H9 (cell line): ENCODE results near the gene SLC36A2. TPM values are rescaled to one million over a fixed set of nuclear protein-coding genes. Genes with fewer than 3 reads are reported as not detected.

Source experiments
- DNase-seq: peaks from one replicate; pipeline ENCODE4 v3.0.0-alpha.2; 2017
- H2AFZ ChIP-seq: one replicate; pipeline ENCODE4 v1.6.1; 2013; ENCODE audit warnings: mild to moderate bottlenecking, low read length, control low read depth, moderate library complexity
- H2AK5ac ChIP-seq: 2 replicates; pipeline ENCODE4 v1.6.1; 2013; ENCODE audit warnings: low read length, control low read depth, mixed read lengths; ENCODE audit not compliant: insufficient read length
- H2BK120ac ChIP-seq: one replicate; pipeline ENCODE4 v1.6.1; 2013; ENCODE audit warnings: low read depth, mild to moderate bottlenecking, low read length, control low read depth, inconsistent platforms; ENCODE audit not compliant: poor library complexity, severe bottlenecking
- H2BK12ac ChIP-seq: 2 replicates; pipeline ENCODE4 v1.6.1; 2013; ENCODE audit warnings: low read length, control low read depth, mixed read lengths, low read depth; ENCODE audit not compliant: insufficient read length
- H2BK15ac ChIP-seq: 2 replicates; pipeline ENCODE4 v1.6.1; 2013; ENCODE audit warnings: low read depth, low read length, control low read depth
- H2BK20ac ChIP-seq: one replicate; pipeline ENCODE4 v1.6.1; 2013; ENCODE audit warnings: low read depth, mild to moderate bottlenecking, low read length, control low read depth, inconsistent platforms; ENCODE audit not compliant: poor library complexity, severe bottlenecking
- H2BK5ac ChIP-seq: 2 replicates; pipeline ENCODE4 v1.6.1; 2013; ENCODE audit warnings: low read length, control low read depth, mixed read lengths; ENCODE audit not compliant: insufficient read length
- H3K14ac ChIP-seq: 2 replicates; pipeline ENCODE4 v1.6.1; 2013; ENCODE audit warnings: low read length, control low read depth; ENCODE audit not compliant: insufficient read depth
- H3K18ac ChIP-seq: 2 replicates; pipeline ENCODE4 v1.6.1; 2013; ENCODE audit warnings: low read depth, mild to moderate bottlenecking, mixed read lengths, low read length, control low read depth; ENCODE audit not compliant: insufficient read length
- H3K23ac ChIP-seq: 2 replicates; pipeline ENCODE4 v1.6.1; 2013; ENCODE audit warnings: low read length, control low read depth, mixed read lengths, low read depth; ENCODE audit not compliant: insufficient read length
- H3K23me2 ChIP-seq: 2 replicates; pipeline ENCODE4 v1.6.1; 2013; ENCODE audit warnings: low read depth, mild to moderate bottlenecking, mixed read lengths, low read length, control low read depth; ENCODE audit not compliant: insufficient read length, poor library complexity, severe bottlenecking
- H3K27ac ChIP-seq: 2 replicates; pipeline ENCODE4 v1.5.1; 2013; ENCODE audit warnings: low read length, control low read depth, mixed read lengths, low read depth; ENCODE audit not compliant: insufficient read length
- H3K27me3 ChIP-seq: 2 replicates; pipeline ENCODE4 v1.6.1; 2013; ENCODE audit warnings: low read length, control low read depth, inconsistent platforms; ENCODE audit not compliant: insufficient read depth
- H3K4ac ChIP-seq: 2 replicates; pipeline ENCODE4 v1.6.1; 2013; ENCODE audit warnings: low read depth, mild to moderate bottlenecking, control low read depth, inconsistent platforms, low read length, moderate library complexity
- H3K4me1 ChIP-seq: 2 replicates; pipeline ENCODE4 v1.6.1; 2013; ENCODE audit warnings: low read length, control low read depth, inconsistent platforms; ENCODE audit not compliant: insufficient read depth
- H3K4me2 ChIP-seq: 2 replicates; pipeline ENCODE4 v1.6.1; 2013; ENCODE audit warnings: low read length, control low read depth, mixed read lengths; ENCODE audit not compliant: insufficient read length, insufficient read depth
- H3K56ac ChIP-seq: 2 replicates; pipeline ENCODE4 v1.6.1; 2013; ENCODE audit warnings: low read depth, mild to moderate bottlenecking, mixed read lengths, low read length, control low read depth; ENCODE audit not compliant: insufficient read length
- H3K79me1 ChIP-seq: 2 replicates; pipeline ENCODE4 v1.6.1; 2013; ENCODE audit warnings: low read depth, mild to moderate bottlenecking, moderate library complexity, low read length, control low read depth, inconsistent platforms; ENCODE audit not compliant: insufficient read depth, poor library complexity, severe bottlenecking
- H3K79me2 ChIP-seq: 2 replicates; pipeline ENCODE4 v1.6.1; 2013; ENCODE audit warnings: low read length, control low read depth, inconsistent platforms; ENCODE audit not compliant: insufficient read depth
- H3K9ac ChIP-seq: 2 replicates; pipeline ENCODE4 v1.6.1; 2013; ENCODE audit warnings: low read length, control low read depth, mixed read lengths; ENCODE audit not compliant: insufficient read length; ENCODE audit errors: extremely low read depth
- H3K9me3 ChIP-seq: one replicate; pipeline ENCODE4 v1.6.1; 2013; ENCODE audit warnings: low read depth, low read length, inconsistent platforms; ENCODE audit not compliant: control insufficient read depth
- H3T11ph ChIP-seq: one replicate; pipeline ENCODE4 v1.6.1; 2013; ENCODE audit warnings: mild to moderate bottlenecking, low read length, control low read depth, inconsistent platforms
- H4K20me1 ChIP-seq: one replicate; pipeline ENCODE4 v1.6.1; 2013; ENCODE audit not compliant: control insufficient read depth, insufficient read length, insufficient read depth
- H4K5ac ChIP-seq: 2 replicates; pipeline ENCODE4 v1.6.1; 2013; ENCODE audit warnings: low read depth, mild to moderate bottlenecking, mixed read lengths, low read length, control low read depth; ENCODE audit not compliant: insufficient read length
- H4K8ac ChIP-seq: replicated peaks from 2 replicates; pipeline ENCODE4 v1.6.1; 2013; ENCODE audit warnings: low read length, control low read depth, mixed read lengths, low read depth; ENCODE audit not compliant: insufficient read length
- H4K91ac ChIP-seq: 2 replicates; pipeline ENCODE4 v1.6.1; 2013; ENCODE audit warnings: low read depth, mild to moderate bottlenecking, moderate library complexity, mixed read lengths, low read length, control low read depth; ENCODE audit not compliant: insufficient read length
- H3K27ac Mint-ChIP-seq, 3 experiments: 2 replicates in 2 of 3; 3 replicates in 1 of 3; pipeline ENCODE4 v1.8.0; 2020 to 2021; ENCODE audit warnings: mixed read lengths in 3 of 3, mild to moderate bottlenecking in 1 of 3, moderate library complexity in 1 of 3
- H3K27me3 Mint-ChIP-seq: 2 replicates; pipeline ENCODE4 v1.8.0; 2021; ENCODE audit warnings: low read depth, mild to moderate bottlenecking, moderate library complexity, mixed read lengths
- H3K36me3 Mint-ChIP-seq, 3 experiments: 2 replicates in 2 of 3; 3 replicates in 1 of 3; pipeline ENCODE4 v1.8.0; 2020 to 2021; ENCODE audit warnings: low read depth in 3 of 3, mixed read lengths in 3 of 3; ENCODE audit not compliant: insufficient read depth in 1 of 3
- H3K4me1 Mint-ChIP-seq, 2 experiments: 2 replicates each; pipeline ENCODE4 v1.8.0; 2020; ENCODE audit warnings: mixed read lengths in 2 of 2
- H3K4me3 Mint-ChIP-seq, 2 experiments: 2 replicates in 1 of 2; 3 replicates in 1 of 2; pipeline ENCODE4 v1.8.0; 2020 to 2021; ENCODE audit warnings: mild to moderate bottlenecking in 2 of 2, mixed read lengths in 2 of 2, moderate library complexity in 1 of 2
- H3K9me3 Mint-ChIP-seq, 2 experiments: 2 replicates in 1 of 2; 3 replicates in 1 of 2; pipeline ENCODE4 v1.8.0; 2020; ENCODE audit warnings: mild to moderate bottlenecking in 2 of 2, mixed read lengths in 2 of 2, moderate library complexity in 1 of 2
- WGBS: extraction: QIAGEN DNeasy Blood & Tissue Kit; methylation state at CpG from one replicate; pipeline ENCODE4 v1.1.7; 2013; ENCODE audit warnings: missing lambda C conversion rate, low lambda C conversion rate, mixed read lengths; ENCODE audit not compliant: insufficient read length; ENCODE audit errors: extremely low coverage; 5-methylcytosine and 5-hydroxymethylcytosine counted together
- total RNA-seq: library from RNA; stranded (reverse); gene quantifications from 2 replicates; pipeline ENCODE4 v1.2.1, GENCODE V29; 2021
- TF ChIP-seq, protein P1 (sequence below): fragments of 200-600 bp; sonication (generic); conservative IDR thresholded peaks from 3 replicates; pipeline ENCODE4 v1.8.0; 2021; ENCODE audit warnings: antibody characterized with exemption, mild to moderate bottlenecking

Gene SLC36A2
- total RNA-seq, 1 experiment from 2014 or later = 0.15 TPM

DNA sequence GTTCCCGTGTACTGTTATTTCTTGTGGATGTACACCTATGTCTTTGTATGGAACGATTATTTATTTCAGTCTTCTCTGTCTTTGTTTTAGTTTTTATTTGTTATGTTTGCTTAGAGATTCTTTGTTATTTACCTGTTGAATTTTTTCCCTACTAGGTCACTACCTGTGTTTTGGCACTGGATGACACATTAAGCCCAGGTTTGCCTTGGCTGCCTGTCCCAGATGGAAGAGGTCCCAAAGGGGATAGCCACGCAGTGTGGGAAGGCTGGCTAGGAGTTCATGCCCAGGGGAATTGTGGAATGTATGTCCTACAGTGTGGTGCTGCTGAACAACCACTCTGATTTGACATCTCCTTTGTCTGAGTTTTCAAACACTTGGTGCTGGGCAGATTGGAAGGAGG lies 15.6 kb upstream of the SLC36A2 start:
- Histone ChIP-seq H2BK20ac (no peak overlapping the region), H3K14ac (no peak overlapping the region), H4K8ac (no peak overlapping the region), H3K4ac (no peak overlapping the region), H3K56ac (no peak overlapping the region), H3K79me2 (no peaks in the 10 kb centered on the region), H2BK12ac (no peak overlapping the region), H3K9me3 (peaks cover 7% of the 10 kb centered on the region), H2BK120ac (no peak overlapping the region), H3K9ac (no peak overlapping the region), H3K79me1 (no peaks in the 10 kb centered on the region), H2BK5ac (no peak overlapping the region), H3K27ac (no peak overlapping the region), H2AK5ac (no peak overlapping the region), H4K5ac (no peak overlapping the region), H3T11ph (no peak overlapping the region), H4K91ac (no peak overlapping the region), H3K4me1 (0 out of 2 replicates have a peak, but pooled peaks cover 2% of the 10 kb centered on the region), H2BK15ac (no peak overlapping the region), H2AFZ (no peak overlapping the region), H3K23ac (no peak overlapping the region), H3K23me2 (no peaks in the 10 kb centered on the region), H3K18ac (no peak overlapping the region), H4K20me1 (no peaks in the 10 kb centered on the region), H3K27me3 (no peaks in the 10 kb centered on the region), H3K4me2 (no peak overlapping the region)
- Mint-ChIP-seq H3K36me3 (peaks cover 18 to 53% (median 28%) of the 10 kb centered on the region in 3 experiments), H3K9me3 (peaks cover 38 to 43% of the 10 kb centered on the region in 2 experiments), H3K4me1 (peaks cover 27 to 29% of the 10 kb centered on the region in 2 experiments), H3K4me3 (no peak overlapping the region), H3K27ac (no peak overlapping the region), H3K27me3 (peaks cover 5% of the 10 kb centered on the region)
- TF ChIP-seq, protein P1, sequence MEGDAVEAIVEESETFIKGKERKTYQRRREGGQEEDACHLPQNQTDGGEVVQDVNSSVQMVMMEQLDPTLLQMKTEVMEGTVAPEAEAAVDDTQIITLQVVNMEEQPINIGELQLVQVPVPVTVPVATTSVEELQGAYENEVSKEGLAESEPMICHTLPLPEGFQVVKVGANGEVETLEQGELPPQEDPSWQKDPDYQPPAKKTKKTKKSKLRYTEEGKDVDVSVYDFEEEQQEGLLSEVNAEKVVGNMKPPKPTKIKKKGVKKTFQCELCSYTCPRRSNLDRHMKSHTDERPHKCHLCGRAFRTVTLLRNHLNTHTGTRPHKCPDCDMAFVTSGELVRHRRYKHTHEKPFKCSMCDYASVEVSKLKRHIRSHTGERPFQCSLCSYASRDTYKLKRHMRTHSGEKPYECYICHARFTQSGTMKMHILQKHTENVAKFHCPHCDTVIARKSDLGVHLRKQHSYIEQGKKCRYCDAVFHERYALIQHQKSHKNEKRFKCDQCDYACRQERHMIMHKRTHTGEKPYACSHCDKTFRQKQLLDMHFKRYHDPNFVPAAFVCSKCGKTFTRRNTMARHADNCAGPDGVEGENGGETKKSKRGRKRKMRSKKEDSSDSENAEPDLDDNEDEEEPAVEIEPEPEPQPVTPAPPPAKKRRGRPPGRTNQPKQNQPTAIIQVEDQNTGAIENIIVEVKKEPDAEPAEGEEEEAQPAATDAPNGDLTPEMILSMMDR = no peak
- no peak for DNase-seq
- no CpG with 5 or more reads among the region's 3 CpGs for WGBS
